ENCODE data around the gene VGLL3. TPM values are rescaled to one million over a fixed set of nuclear protein-coding genes. Genes with fewer than 3 reads are reported as not detected.
"Not testable (repeated sequence)": the region's sequence is repeated elsewhere in the genome, so short reads cannot be mapped to it uniquely, and the experiment has no call there.

VGLL3 gene, protein sequence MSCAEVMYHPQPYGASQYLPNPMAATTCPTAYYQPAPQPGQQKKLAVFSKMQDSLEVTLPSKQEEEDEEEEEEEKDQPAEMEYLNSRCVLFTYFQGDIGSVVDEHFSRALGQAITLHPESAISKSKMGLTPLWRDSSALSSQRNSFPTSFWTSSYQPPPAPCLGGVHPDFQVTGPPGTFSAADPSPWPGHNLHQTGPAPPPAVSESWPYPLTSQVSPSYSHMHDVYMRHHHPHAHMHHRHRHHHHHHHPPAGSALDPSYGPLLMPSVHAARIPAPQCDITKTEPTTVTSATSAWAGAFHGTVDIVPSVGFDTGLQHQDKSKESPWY
- polyA plus RNA-seq (2012; ENCODE audit: missing spikeins), result not detected

DNA sequence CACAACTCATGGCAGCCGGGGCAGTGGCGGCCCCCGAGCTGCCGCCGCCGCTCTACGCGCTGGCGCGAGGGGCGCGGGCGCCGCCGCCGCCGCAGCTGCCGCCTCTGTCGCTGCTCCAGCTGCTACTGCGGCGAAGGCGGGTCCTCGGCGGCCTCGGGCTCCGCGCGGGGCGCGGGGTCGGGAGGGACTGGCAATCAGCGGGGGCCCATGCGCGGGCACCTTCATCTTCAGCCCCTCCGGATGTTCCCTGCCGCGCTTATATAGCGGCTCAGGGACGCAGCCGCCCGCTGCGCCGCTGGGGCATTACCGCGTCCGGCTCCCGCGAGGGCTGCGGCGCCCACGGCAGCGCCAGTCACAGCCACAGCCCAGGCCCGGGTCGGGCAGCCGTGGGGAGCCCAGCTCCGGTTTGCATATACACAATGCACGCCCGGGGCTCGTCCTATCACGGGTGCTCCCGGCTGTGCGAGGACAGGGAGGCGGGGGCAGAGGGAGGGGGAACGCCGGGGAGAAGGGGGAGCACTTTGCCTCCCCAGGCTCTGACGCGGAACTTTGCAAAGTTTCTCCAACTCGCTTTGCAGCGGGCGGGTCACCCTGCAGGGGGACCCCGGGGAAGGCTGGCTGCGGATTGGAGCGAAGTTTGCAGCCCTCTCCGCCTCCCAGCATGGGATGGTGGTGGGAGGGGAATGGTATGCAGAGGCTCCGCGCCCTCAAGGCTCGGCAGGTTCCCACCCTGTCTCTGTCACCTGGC, at the start of gene VGLL3:
TSS of gene VGLL3 (minus strand) at position 416 of the 748 bp plus-strand sequence. CDS start at position 10, 406 bp downstream.
- DNase-seq (ENCODE audit: insufficient read length) (no peak), FAIRE-seq (no peak)
- no peak for TF ChIP-seq TAF1 (IDR thresholded peaks at IDR 0.05; ENCODE audit: borderline replicate concordance, low read depth, low read length)
- no peak for TF ChIP-seq POLR2AphosphoS5 (IDR thresholded peaks at IDR 0.05; ENCODE audit: low read depth, low read length)
- no peak for TF ChIP-seq POLR2A (IDR thresholded peaks at IDR 0.05; ENCODE audit: low read depth, low read length)

DNA sequence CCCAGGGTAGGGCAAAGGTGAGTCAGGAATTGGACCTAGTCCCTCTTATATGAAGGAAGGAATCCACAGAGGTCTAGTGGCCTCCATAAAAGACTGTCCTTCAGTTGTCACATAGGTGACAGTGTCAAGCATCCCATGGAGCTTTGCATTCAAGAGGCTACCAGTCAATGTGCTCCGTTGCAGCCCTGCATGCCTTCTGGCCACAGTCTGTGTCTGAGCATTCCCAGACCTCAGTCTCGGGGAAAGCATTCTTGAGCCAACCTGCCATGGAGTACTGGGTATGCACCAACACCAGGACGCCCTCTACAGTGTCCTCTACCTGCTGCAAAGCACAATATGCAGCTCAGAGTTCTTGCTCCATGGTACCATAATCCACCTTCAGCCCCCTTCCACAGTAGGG, 46.7 kb upstream of the VGLL3 start:
- FAIRE-seq (no peak), DNase-seq (ENCODE audit: insufficient read length) (no peak)
- TF ChIP-seq POLR2AphosphoS5 (IDR thresholded peaks at IDR 0.05; ENCODE audit: low read depth, low read length) (no peak), POLR2A (IDR thresholded peaks at IDR 0.05; ENCODE audit: low read depth, low read length) (no peak), TAF1 (IDR thresholded peaks at IDR 0.05; ENCODE audit: borderline replicate concordance, low read depth, low read length) (no peak)

DNA sequence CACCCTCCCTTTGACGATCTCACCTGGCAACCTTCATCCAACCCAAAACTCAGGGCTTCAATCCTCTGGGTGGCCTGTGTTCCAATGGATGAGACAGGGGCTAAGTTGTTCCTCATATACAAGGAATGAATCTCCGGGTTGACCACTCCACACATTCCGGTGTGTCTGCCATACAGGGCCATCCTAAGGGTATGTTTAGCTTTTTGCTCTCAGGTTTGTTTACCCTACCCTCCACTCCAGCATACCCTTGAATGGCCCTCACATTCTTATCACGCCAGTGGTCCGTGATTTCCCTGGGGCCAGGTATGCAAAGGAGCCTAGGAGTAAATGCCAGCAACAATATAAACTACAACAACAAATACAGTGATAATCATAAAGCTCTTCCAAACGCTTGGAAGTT, 45.7 kb upstream of the VGLL3 start:
- FAIRE-seq (no peak), DNase-seq (ENCODE audit: insufficient read length) (no peak)
- TF ChIP-seq POLR2AphosphoS5 (IDR thresholded peaks at IDR 0.05; ENCODE audit: low read depth, low read length), result no peak
- TF ChIP-seq POLR2A (IDR thresholded peaks at IDR 0.05; ENCODE audit: low read depth, low read length), result no peak
- TF ChIP-seq TAF1 (IDR thresholded peaks at IDR 0.05; ENCODE audit: borderline replicate concordance, low read depth, low read length), result no peak

DNA sequence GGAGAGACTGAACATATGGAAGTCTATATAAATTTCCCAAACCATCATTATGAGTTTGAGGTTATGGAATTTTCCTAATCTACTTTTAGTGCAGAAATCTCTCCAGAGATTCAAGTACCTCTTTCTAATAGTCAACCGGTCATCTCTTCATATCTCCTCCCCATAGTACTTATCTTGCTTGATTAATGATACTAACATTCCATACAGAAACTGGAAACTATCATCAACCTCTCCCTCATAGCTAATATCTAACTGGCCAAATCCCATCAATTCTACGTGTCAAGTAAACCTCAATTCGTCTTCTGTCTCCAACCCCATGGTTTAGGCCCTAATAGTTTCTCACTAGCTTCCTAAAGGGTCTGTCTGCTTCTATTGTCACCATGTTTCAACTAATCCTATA, 44.4 kb upstream of the VGLL3 start:
- TF ChIP-seq TAF1 (IDR thresholded peaks at IDR 0.05; ENCODE audit: borderline replicate concordance, low read depth, low read length) (no peak), POLR2A (IDR thresholded peaks at IDR 0.05; ENCODE audit: low read depth, low read length) (no peak), POLR2AphosphoS5 (IDR thresholded peaks at IDR 0.05; ENCODE audit: low read depth, low read length) (no peak)
- FAIRE-seq (no peak), DNase-seq (ENCODE audit: insufficient read length) (no peak)

DNA sequence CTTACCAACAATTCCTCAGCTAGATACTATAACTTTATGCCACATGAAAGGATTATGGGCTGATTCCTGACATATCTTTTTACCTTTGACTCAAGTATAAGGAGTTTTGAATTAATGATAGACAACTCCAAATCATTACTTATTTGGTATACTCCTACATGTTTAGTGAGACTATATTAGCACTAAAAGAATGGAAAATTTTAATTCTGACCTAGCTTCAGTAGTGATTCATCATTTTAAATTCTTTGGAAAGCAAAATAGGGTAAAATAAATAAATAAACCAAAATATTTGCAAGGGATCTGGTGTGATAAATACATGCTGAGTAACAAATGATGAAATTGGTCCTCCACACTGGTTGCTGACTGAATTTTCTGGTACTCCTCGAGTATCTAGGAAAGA, 42.3 kb upstream of the VGLL3 start:
- TF ChIP-seq POLR2AphosphoS5 (IDR thresholded peaks at IDR 0.05; ENCODE audit: low read depth, low read length), result no peak
- no peak for TF ChIP-seq POLR2A (IDR thresholded peaks at IDR 0.05; ENCODE audit: low read depth, low read length)
- no peak for TF ChIP-seq TAF1 (IDR thresholded peaks at IDR 0.05; ENCODE audit: borderline replicate concordance, low read depth, low read length)
- FAIRE-seq, result no peak
- no peak for DNase-seq (ENCODE audit: insufficient read length)

DNA sequence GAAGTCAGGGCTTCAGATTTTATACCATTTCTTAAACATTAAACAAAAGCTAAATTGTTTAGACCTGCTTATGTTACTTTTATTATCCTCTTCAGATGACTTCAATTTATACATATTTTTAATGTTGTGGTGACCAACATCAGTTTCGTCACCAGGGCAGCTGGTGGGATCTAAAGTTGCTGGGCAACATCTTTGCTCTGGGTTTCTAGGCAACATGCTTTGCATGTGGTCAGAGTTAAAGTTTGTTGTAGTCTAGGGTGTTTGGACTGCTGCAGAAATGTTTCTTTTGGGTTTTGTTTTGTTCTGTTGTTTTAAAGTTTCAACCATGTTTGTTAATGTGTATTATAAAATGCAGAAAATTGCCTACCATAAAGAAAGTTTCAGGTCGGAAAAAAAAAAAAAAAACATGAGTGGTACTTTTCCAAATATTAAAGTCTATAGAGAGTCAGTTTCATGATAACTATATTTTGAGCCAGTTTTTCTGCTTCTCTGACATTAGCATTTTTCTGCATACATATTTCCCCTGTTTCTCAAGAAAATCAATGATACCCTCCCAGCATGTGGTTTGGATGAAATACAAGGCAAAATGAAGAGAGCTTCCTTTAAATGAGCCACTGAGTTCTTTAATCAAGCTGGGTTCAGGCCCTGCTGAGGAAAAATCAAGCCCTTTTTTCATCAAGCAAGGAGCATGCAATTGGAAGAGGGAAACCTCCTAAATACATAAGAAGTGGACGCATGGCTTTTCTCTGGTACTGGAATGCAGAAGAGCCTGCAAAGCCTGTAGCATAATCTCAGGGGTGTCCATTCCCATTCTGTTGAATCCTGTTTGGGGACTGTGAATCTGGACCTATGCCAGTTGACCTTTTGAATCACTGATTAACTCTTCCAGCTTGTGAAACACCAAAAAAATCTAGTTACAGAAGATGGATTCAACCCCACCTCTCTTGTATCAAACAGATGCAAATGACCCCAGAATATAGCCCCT, 35.0 kb upstream of the VGLL3 start:
- DNase-seq (ENCODE audit: insufficient read length), result no peak
- TF ChIP-seq TAF1 (IDR thresholded peaks at IDR 0.05; ENCODE audit: borderline replicate concordance, low read depth, low read length) (no peak), POLR2AphosphoS5 (IDR thresholded peaks at IDR 0.05; ENCODE audit: low read depth, low read length) (no peak), POLR2A (IDR thresholded peaks at IDR 0.05; ENCODE audit: low read depth, low read length) (no peak)
- FAIRE-seq, result no peak

DNA sequence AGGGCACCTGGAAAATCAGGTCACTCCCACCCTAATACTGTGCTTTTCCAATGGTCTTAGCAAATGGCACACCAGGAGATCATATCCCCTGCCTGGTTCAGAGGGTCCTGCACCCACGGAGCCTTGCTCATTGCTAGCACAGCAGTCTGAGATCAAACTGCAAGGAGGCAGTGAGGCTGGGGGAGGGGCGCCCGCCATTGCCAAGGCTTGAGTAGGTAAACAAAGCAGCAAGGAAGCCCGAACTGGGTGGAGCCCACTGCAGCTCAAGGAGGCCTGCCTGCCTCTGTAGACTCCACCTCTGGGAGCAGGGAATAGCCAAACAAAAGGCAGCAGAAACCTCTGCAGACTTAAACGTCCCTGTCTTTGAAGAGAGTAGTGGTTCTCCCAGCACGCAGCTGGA, 26.4 kb upstream of the VGLL3 start:
- not testable (repeated sequence) for FAIRE-seq; DNase-seq (ENCODE audit: insufficient read length)

DNA sequence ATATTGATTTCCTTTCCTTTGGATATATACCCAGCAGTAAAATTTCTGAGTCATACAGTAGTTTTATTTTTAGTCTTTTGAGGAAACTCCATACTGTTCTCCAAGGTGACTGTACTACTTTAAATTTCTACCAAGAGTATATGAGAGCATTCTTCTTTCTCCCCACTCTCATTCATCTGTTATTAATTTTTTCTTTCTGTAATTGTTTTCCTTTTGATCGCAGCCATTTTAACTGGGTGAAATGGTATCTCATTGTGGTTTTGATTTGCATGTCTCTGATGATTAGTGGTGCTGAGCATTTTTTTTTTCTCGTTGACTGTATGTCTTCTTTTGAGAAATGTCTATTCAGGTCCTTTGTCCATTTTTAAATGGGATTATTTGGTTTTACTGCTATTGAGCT, 18.3 kb upstream of the VGLL3 start:
- no peak for TF ChIP-seq TAF1 (IDR thresholded peaks at IDR 0.05; ENCODE audit: borderline replicate concordance, low read depth, low read length)
- no peak for TF ChIP-seq POLR2A (IDR thresholded peaks at IDR 0.05; ENCODE audit: low read depth, low read length)
- no peak for TF ChIP-seq POLR2AphosphoS5 (IDR thresholded peaks at IDR 0.05; ENCODE audit: low read depth, low read length)
- no peak for DNase-seq (ENCODE audit: insufficient read length)
- FAIRE-seq, result no peak

DNA sequence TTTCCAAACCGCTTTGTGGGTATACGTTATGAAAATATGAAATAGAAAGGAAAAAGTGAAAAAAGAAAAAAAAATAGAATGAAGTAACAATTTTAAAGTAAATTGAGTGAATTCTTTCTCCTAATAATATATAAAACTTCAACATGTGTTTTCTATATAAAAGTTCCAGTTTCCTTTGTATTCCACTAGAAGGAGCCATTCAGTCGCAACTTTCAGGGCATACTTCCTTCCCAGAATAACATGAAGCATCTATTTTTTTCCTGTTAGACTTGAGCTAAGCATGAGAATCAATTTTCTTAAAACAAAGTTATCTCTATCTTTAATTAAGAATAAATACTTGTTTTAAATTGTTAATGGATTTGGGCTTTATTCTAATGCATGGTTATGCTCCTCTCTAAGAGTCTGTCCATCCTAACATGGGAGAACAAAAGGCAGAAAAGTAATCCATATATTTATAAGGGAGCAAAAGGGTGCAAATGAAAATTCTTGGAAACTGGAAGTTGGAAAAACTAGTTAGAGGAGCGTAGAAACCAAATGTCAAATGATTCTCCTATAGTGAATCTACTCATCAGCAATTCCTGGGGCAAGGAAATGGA, 16.0 kb upstream of the VGLL3 start:
- TF ChIP-seq POLR2A (IDR thresholded peaks at IDR 0.05; ENCODE audit: low read depth, low read length) (no peak), POLR2AphosphoS5 (IDR thresholded peaks at IDR 0.05; ENCODE audit: low read depth, low read length) (no peak), TAF1 (IDR thresholded peaks at IDR 0.05; ENCODE audit: borderline replicate concordance, low read depth, low read length) (no peak)
- DNase-seq (ENCODE audit: insufficient read length) (no peak), FAIRE-seq (no peak)

DNA sequence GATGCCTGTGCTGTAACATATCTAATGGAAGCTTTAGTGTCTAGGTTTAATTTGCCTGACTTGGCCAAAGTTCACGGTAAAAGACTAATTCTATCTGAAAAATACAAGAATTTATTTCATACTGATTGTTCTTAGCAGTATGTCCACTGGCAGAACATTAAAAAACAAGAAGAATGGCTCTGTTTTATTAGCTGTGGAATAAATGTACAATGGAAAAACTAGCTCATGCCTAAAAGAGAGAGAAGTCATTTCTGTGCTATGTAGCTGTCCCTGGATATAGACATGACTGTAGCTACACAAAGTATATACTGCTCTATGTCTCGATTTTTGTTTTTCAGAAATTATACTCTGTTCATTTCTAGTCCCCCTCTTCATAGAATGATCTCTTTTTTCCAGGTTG, 13.9 kb upstream of the VGLL3 start:
- TF ChIP-seq POLR2A (IDR thresholded peaks at IDR 0.05; ENCODE audit: low read depth, low read length) (no peak), TAF1 (IDR thresholded peaks at IDR 0.05; ENCODE audit: borderline replicate concordance, low read depth, low read length) (no peak), POLR2AphosphoS5 (IDR thresholded peaks at IDR 0.05; ENCODE audit: low read depth, low read length) (no peak)
- FAIRE-seq (no peak), DNase-seq (ENCODE audit: insufficient read length) (no peak)

DNA sequence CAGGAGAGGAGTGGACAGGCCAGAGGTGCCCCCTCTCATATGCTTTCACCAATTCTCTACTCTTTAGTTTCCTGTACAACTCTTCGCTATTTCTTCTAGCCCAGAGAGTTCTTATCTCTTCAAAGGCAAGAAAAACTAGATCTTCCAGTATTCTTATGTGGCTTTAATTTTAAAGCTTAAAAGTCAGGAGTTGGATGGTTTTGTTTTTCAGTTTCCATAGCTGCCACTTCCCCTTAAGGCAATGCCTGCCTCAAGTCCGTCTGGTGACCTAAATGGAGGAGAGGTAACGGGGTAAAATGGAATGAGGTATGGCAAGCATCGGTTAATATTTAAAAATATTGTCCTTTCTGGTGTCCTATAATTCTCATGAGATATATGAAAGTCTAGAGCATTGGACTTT, 11.4 kb upstream of the VGLL3 start:
- TF ChIP-seq POLR2AphosphoS5 (IDR thresholded peaks at IDR 0.05; ENCODE audit: low read depth, low read length) (no peak), POLR2A (IDR thresholded peaks at IDR 0.05; ENCODE audit: low read depth, low read length) (no peak), TAF1 (IDR thresholded peaks at IDR 0.05; ENCODE audit: borderline replicate concordance, low read depth, low read length) (no peak)
- DNase-seq (ENCODE audit: insufficient read length) (no peak), FAIRE-seq (no peak)
